Loucy (cell line): ENCODE measurements around the gene CLIC3.

ENCODE experiments used
- H2AFZ ChIP-seq: fragments of 200-600 bp; sonication (generic); 2 replicates; pipeline ENCODE4 v1.6.0; 2016; ENCODE audit warnings: antibody characterized with exemption, mild to moderate bottlenecking, low read length, moderate library complexity
- H3F3A ChIP-seq: fragments of 200-600 bp; 2 replicates; pipeline ENCODE4 v1.6.0; 2016; ENCODE audit warnings: antibody characterized with exemption, low read depth, mild to moderate bottlenecking
- H3K27me3 ChIP-seq: fragments of 200-600 bp; sonication (generic); 2 replicates; pipeline ENCODE4 v1.6.1; 2014; ENCODE audit warnings: low read length, mild to moderate bottlenecking; ENCODE audit not compliant: insufficient read depth, poor library complexity, severe bottlenecking
- H3K36me3 ChIP-seq: fragments of 200-600 bp; sonication (generic); 2 replicates; pipeline ENCODE4 v1.6.1; 2016; ENCODE audit warnings: low read length; ENCODE audit not compliant: insufficient read depth
- H3K4me1 ChIP-seq: fragments of 200-600 bp; sonication (generic); 2 replicates; pipeline ENCODE4 v1.5.1; 2014; ENCODE audit warnings: low read length, mild to moderate bottlenecking; ENCODE audit not compliant: insufficient read depth, poor library complexity, severe bottlenecking
- H3K4me2 ChIP-seq: fragments of 200-600 bp; sonication (generic); 2 replicates; pipeline ENCODE4 v1.6.0; 2014; ENCODE audit warnings: antibody characterized with exemption, low read length, low read depth, mild to moderate bottlenecking; ENCODE audit not compliant: poor library complexity, severe bottlenecking
- H3K4me3 ChIP-seq: fragments of 200-600 bp; sonication (generic); 2 replicates; pipeline ENCODE4 v1.5.1; 2014; ENCODE audit warnings: low read length, mild to moderate bottlenecking, mixed read lengths; ENCODE audit not compliant: poor library complexity, severe bottlenecking
- H3K79me2 ChIP-seq: fragments of 200-600 bp; sonication (generic); 2 replicates; pipeline ENCODE4 v1.6.1; 2014; ENCODE audit warnings: low read length; ENCODE audit not compliant: insufficient read depth
- H3K9ac ChIP-seq: fragments of 200-600 bp; sonication (generic); 2 replicates; pipeline ENCODE4 v1.6.0; 2014; ENCODE audit warnings: mild to moderate bottlenecking, low read depth, low read length, moderate library complexity; ENCODE audit not compliant: poor library complexity, severe bottlenecking
- H3K9me2 ChIP-seq: fragments of 200-600 bp; sonication (generic); replicated peaks from 2 replicates; pipeline ENCODE4 v1.6.1; 2016; ENCODE audit warnings: low read depth, low read length, mixed read lengths
- H3K9me3 ChIP-seq: fragments of 200-600 bp; sonication (generic); 2 replicates; pipeline ENCODE4 v1.6.1; 2014; ENCODE audit warnings: mild to moderate bottlenecking, antibody characterized with exemption, low read length, low read depth; ENCODE audit not compliant: insufficient read depth
- H4K20me1 ChIP-seq: fragments of 200-600 bp; sonication (generic); 2 replicates; pipeline ENCODE4 v1.6.0; 2014; ENCODE audit warnings: antibody characterized with exemption, low read length, mild to moderate bottlenecking; ENCODE audit not compliant: insufficient read depth, poor library complexity, severe bottlenecking
- EZH2phosphoT487 ChIP-seq: fragments of 200-600 bp; IDR thresholded peaks from 2 replicates; pipeline ENCODE4 v1.6.1; 2018; ENCODE audit warnings: antibody characterized with exemption, mild to moderate bottlenecking, moderate library complexity, borderline replicate concordance
- TF ChIP-seq, protein P1 (sequence below): fragments of 200-600 bp; sonication (generic); conservative IDR thresholded peaks from 2 replicates; pipeline ENCODE4 v1.5.1; 2014; ENCODE audit warnings: mild to moderate bottlenecking, antibody characterized with exemption, low read length

Gene CLIC3

DNA sequence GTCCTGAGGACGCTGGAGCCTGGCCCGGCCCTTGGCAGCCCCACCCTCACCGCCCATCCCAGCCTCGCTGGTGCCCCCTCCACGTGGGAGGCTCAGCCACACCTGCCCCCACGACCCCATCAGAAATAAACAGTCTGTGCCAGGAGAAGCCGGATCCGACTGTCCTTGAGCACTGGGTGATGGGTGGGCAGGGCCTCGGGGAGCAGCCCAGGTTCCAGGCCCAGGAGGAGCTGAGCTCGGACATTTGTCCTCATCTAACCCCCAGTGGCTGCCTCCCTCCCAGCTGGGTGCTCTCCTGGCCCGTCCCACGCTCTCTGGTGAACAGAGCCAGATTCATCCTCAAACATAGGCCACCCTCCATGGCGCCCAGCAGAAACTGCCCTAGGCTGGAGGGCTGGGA lies 23.6 kb downstream of the CLIC3 start:
- Histone ChIP-seq H2AFZ (no peak overlapping the region), H3K9me2 (no peaks in the 10 kb centered on the region), H3K27me3 (no peaks in the 10 kb centered on the region), H3K36me3 (no peaks in the 10 kb centered on the region), H3K4me1 (peaks cover 5% of the 10 kb centered on the region), H3K4me2 (no peak overlapping the region), H3F3A (no peaks in the 10 kb centered on the region), H3K9me3 (no peaks in the 10 kb centered on the region), H3K9ac (no peak overlapping the region), H4K20me1 (no peaks in the 10 kb centered on the region), H3K4me3 (no peak overlapping the region), H3K79me2 (no peaks in the 10 kb centered on the region)
- TF ChIP-seq EZH2phosphoT487 = no peak
- TF ChIP-seq, protein P1, sequence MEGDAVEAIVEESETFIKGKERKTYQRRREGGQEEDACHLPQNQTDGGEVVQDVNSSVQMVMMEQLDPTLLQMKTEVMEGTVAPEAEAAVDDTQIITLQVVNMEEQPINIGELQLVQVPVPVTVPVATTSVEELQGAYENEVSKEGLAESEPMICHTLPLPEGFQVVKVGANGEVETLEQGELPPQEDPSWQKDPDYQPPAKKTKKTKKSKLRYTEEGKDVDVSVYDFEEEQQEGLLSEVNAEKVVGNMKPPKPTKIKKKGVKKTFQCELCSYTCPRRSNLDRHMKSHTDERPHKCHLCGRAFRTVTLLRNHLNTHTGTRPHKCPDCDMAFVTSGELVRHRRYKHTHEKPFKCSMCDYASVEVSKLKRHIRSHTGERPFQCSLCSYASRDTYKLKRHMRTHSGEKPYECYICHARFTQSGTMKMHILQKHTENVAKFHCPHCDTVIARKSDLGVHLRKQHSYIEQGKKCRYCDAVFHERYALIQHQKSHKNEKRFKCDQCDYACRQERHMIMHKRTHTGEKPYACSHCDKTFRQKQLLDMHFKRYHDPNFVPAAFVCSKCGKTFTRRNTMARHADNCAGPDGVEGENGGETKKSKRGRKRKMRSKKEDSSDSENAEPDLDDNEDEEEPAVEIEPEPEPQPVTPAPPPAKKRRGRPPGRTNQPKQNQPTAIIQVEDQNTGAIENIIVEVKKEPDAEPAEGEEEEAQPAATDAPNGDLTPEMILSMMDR = no peak

DNA sequence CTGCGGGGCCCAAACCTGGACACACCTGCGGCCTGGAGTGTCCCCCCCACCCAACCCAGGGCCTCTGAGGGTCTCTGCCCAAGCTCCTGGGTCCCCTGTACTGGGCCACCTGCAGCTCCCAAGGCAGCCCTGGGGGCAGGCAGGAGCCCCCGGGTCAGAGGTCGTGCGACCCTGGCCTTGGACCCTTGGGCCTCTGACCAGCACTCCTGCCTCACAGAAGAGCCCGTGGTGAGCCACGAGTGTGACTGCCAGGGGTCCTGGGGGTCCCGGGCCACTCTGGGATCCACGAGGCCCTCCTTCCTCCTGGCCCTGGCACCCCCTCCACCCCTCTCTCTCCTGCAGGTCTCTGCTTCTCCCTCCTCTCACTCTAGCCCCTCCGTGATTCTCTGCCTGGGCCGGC lies 24.0 kb downstream of the CLIC3 start:
- Histone ChIP-seq H4K20me1 (no peaks in the 10 kb centered on the region), H3K4me3 (no peak overlapping the region), H3K4me2 (no peak overlapping the region), H3K79me2 (no peaks in the 10 kb centered on the region), H3K9me2 (no peaks in the 10 kb centered on the region), H3K9me3 (no peaks in the 10 kb centered on the region), H2AFZ (no peak overlapping the region), H3F3A (no peaks in the 10 kb centered on the region), H3K9ac (no peak overlapping the region), H3K27me3 (no peaks in the 10 kb centered on the region), H3K4me1 (peaks cover 5% of the 10 kb centered on the region), H3K36me3 (no peaks in the 10 kb centered on the region)
- TF ChIP-seq, protein P1 = no peak
- no peak for TF ChIP-seq EZH2phosphoT487

GRCh38 chr9:136971746-136972145 lies 24.6 kb downstream of the CLIC3 start:
- no peak overlapping the region for H2AFZ ChIP-seq
- H3K79me2 ChIP-seq = no peaks in the 10 kb centered on the region
- H3K4me1 ChIP-seq = peaks cover 5% of the 10 kb centered on the region
- H3K27me3 ChIP-seq = no peaks in the 10 kb centered on the region
- H3K4me2 ChIP-seq = no peak overlapping the region
- no peaks in the 10 kb centered on the region for H3K9me2 ChIP-seq
- H3K36me3 ChIP-seq = no peaks in the 10 kb centered on the region
- no peaks in the 10 kb centered on the region for H4K20me1 ChIP-seq
- H3F3A ChIP-seq = no peaks in the 10 kb centered on the region
- H3K9ac ChIP-seq = no peak overlapping the region
- TF ChIP-seq, protein P1 = no peak
- no peak for TF ChIP-seq EZH2phosphoT487
- no peaks in the 10 kb centered on the region for H3K9me3 ChIP-seq
- H3K4me3 ChIP-seq = no peak overlapping the region
